Smooth muscle cell (in vitro differentiated cells): ENCODE results near the gene TCIRG1. TPM values are rescaled to one million over a fixed set of nuclear protein-coding genes. Genes with fewer than 3 reads are reported as not detected.
A peak's percentile ranks its signal among the peaks of the same experiment; 100 is the strongest.

ENCODE experiments used
- DNase-seq: peaks from one replicate; lab custom pipeline; 2025; ENCODE audit not compliant: unreplicated experiment; lab: John Stamatoyannopoulos, UW
- H2AFZ ChIP-seq: fragments of 200-600 bp; sonication (generic); 2 replicates; pipeline ENCODE4 v1.6.0; 2016; ENCODE audit warnings: antibody characterized with exemption, low read depth, mild to moderate bottlenecking
- H3F3A ChIP-seq: fragments of 200-600 bp; sonication (generic); 2 replicates; pipeline ENCODE4 v1.6.0; 2017; ENCODE audit warnings: antibody characterized with exemption, low read depth
- H3K27ac ChIP-seq: fragments of 200-600 bp; sonication (generic); 2 replicates; pipeline ENCODE4 v1.5.1; 2016; ENCODE audit warnings: low read depth, mild to moderate bottlenecking
- H3K27me3 ChIP-seq: fragments of 200-600 bp; sonication (generic); 2 replicates; pipeline ENCODE4 v1.6.1; 2016; ENCODE audit warnings: low read depth, mild to moderate bottlenecking
- H3K36me3 ChIP-seq: fragments of 200-600 bp; sonication (generic); 2 replicates; pipeline ENCODE4 v1.5.1; 2016; ENCODE audit warnings: low read depth
- H3K4me1 ChIP-seq: fragments of 200-600 bp; sonication (generic); 2 replicates; pipeline ENCODE4 v1.5.1; 2016; ENCODE audit warnings: low read depth
- H3K4me2 ChIP-seq: fragments of 200-600 bp; sonication (generic); 2 replicates; pipeline ENCODE4 v1.6.0; 2016; ENCODE audit warnings: mild to moderate bottlenecking
- H3K4me3 ChIP-seq: fragments of 200-600 bp; sonication (generic); 2 replicates; pipeline ENCODE4 v1.5.1; 2016; ENCODE audit warnings: mild to moderate bottlenecking
- H3K79me2 ChIP-seq: fragments of 200-600 bp; sonication (generic); 2 replicates; pipeline ENCODE4 v1.6.0; 2016; ENCODE audit warnings: low read depth, mild to moderate bottlenecking
- H3K9ac ChIP-seq: fragments of 200-600 bp; sonication (generic); 2 replicates; pipeline ENCODE4 v1.6.0; 2016; ENCODE audit warnings: low read depth
- H3K9me3 ChIP-seq: fragments of 200-600 bp; sonication (generic); replicated peaks from 2 replicates; pipeline ENCODE4 v1.5.1; 2016; ENCODE audit warnings: low read depth
- H4K20me1 ChIP-seq: fragments of 200-600 bp; sonication (generic); 2 replicates; pipeline ENCODE4 v1.6.0; 2016; ENCODE audit warnings: low read depth
- WGBS: methylation state at CpG from one replicate; pipeline ENCODE4 v1.1.7; 2016; ENCODE audit warnings: low lambda C conversion rate; 5-methylcytosine and 5-hydroxymethylcytosine counted together
- polyA plus RNA-seq: library from polyadenylated mRNA; unstranded; fragments of >200 nt; fragmentation: Nextera tagmentation; extraction: Ambion mirVana; gene quantifications from 2 replicates; pipeline ENCODE4 v1.2.1, GENCODE V29; 2016
- total RNA-seq: library from RNA; depleted of rRNA; stranded (reverse); fragments of >200 nt; gene quantifications from 2 replicates; pipeline ENCODE4 v1.2.3, GENCODE V29; 2014
- TF ChIP-seq, protein P1 (sequence below): fragments of 200-600 bp; sonication (generic); IDR thresholded peaks from 2 replicates; pipeline ENCODE4 v1.5.1; 2017; ENCODE audit warnings: borderline replicate concordance, mild to moderate bottlenecking, antibody characterized with exemption; ENCODE audit not compliant: insufficient read depth, poor library complexity, severe bottlenecking

TCIRG1 gene
- total and polyA plus RNA-seq, 2 experiments from 2014 or later, result 39.7 to 59.0 TPM

- Histone ChIP-seq H3K9ac (peak overlapping the region; percentile 50), H3K27ac (peak overlapping the region; percentile 46), H3K9me3 (no peaks in the 10 kb centered on the region), H3K79me2 (no peaks in the 10 kb centered on the region), H2AFZ (no peak overlapping the region), H3K27me3 (no peaks in the 10 kb centered on the region), H4K20me1 (no peaks in the 10 kb centered on the region), H3K4me2 (peak overlapping the region; percentile 61), H3K4me1 (peaks cover 19% of the 10 kb centered on the region), H3F3A (no peaks in the 10 kb centered on the region), H3K36me3 (no peaks in the 10 kb centered on the region), H3K4me3 (no peak overlapping the region)
- 67% methylated on average over 13 of the region's 16 CpGs for WGBS
- TF ChIP-seq, protein P1, sequence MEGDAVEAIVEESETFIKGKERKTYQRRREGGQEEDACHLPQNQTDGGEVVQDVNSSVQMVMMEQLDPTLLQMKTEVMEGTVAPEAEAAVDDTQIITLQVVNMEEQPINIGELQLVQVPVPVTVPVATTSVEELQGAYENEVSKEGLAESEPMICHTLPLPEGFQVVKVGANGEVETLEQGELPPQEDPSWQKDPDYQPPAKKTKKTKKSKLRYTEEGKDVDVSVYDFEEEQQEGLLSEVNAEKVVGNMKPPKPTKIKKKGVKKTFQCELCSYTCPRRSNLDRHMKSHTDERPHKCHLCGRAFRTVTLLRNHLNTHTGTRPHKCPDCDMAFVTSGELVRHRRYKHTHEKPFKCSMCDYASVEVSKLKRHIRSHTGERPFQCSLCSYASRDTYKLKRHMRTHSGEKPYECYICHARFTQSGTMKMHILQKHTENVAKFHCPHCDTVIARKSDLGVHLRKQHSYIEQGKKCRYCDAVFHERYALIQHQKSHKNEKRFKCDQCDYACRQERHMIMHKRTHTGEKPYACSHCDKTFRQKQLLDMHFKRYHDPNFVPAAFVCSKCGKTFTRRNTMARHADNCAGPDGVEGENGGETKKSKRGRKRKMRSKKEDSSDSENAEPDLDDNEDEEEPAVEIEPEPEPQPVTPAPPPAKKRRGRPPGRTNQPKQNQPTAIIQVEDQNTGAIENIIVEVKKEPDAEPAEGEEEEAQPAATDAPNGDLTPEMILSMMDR, result no peak
- DNase-seq, result no peak
Observed at GRCh38 chr11:68014157-68014946, 24.5 kb upstream of the TCIRG1 start.

GRCh38 chr11:68014947-68015447 is 23.8 kb upstream of the TCIRG1 start:
- TF ChIP-seq, protein P1, result no peak
- H3K9ac ChIP-seq, result no peak overlapping the region
- no peak for DNase-seq
- H3K4me1 ChIP-seq, result peaks cover 14% of the 10 kb centered on the region
- no peak overlapping the region for H2AFZ ChIP-seq
- H3F3A ChIP-seq, result no peaks in the 10 kb centered on the region
- H3K27ac ChIP-seq, result no peak overlapping the region
- no peaks in the 10 kb centered on the region for H3K9me3 ChIP-seq
- WGBS, result 96% methylated on average over 19 of the region's 19 CpGs
- H3K4me3 ChIP-seq, result no peak overlapping the region
- no peaks in the 10 kb centered on the region for H4K20me1 ChIP-seq
- no peaks in the 10 kb centered on the region for H3K27me3 ChIP-seq
- no peaks in the 10 kb centered on the region for H3K36me3 ChIP-seq
- no peaks in the 10 kb centered on the region for H3K79me2 ChIP-seq
- H3K4me2 ChIP-seq, result no peak overlapping the region

- H3K4me1 ChIP-seq, result peaks cover 9% of the 10 kb centered on the region
Observed at GRCh38 chr11:68015467-68015866, 23.4 kb upstream of the TCIRG1 start.

More at GRCh38 chr11:68015467-68015866, 23.4 kb upstream of the TCIRG1 start:
- Histone ChIP-seq H3K79me2 (no peaks in the 10 kb centered on the region), H3K27ac (no peak overlapping the region), H3K9me3 (no peaks in the 10 kb centered on the region), H3K4me2 (no peak overlapping the region), H2AFZ (no peak overlapping the region), H3F3A (no peaks in the 10 kb centered on the region), H3K9ac (no peak overlapping the region), H3K27me3 (no peaks in the 10 kb centered on the region), H3K4me3 (no peak overlapping the region), H4K20me1 (no peaks in the 10 kb centered on the region), H3K36me3 (no peaks in the 10 kb centered on the region)
- TF ChIP-seq, protein P1, result no peak
- WGBS, result 98% methylated on average over 8 of the region's 8 CpGs
- DNase-seq, result no peak
